Measurements from ENCODE around the gene BTBD9. TPM values are rescaled to one million over a fixed set of nuclear protein-coding genes. Genes with fewer than 3 reads are reported as not detected.

Gene BTBD9
- total RNA-seq, 2 donors from 2014 or later: 30.1 to 45.8 TPM

- no peaks in the 10 kb centered on the region for H3K4me1 ChIP-seq (ENCODE audit: control insufficient read depth in 1 of 2, low read depth in 2 of 2)
- DNase-seq (ENCODE audit: low spot score) (no peak), ATAC-seq (ENCODE audit: insufficient number of reproducible peaks, low FRiP score, low read depth) (no peak)
- no peaks in the 10 kb centered on the region for H3K27me3 ChIP-seq (replicated peaks; ENCODE audit: insufficient read depth)
- TF ChIP-seq CTCF (IDR thresholded peaks at IDR 0.05): no peak
- H3K4me3 ChIP-seq: no peak overlapping the region
- no peak overlapping the region for H3K27ac ChIP-seq
- no peaks in the 10 kb centered on the region for H3K36me3 ChIP-seq
- no peaks in the 10 kb centered on the region for H3K9me3 ChIP-seq
Observed at GRCh38 chr6:38175786-38176185, 463.9 kb downstream of the BTBD9 start.

- no peak for TF ChIP-seq CTCF (IDR thresholded peaks at IDR 0.05)
- Histone ChIP-seq H3K9me3 (no peaks in the 10 kb centered on the region), H3K27me3 (replicated peaks; ENCODE audit: insufficient read depth) (no peaks in the 10 kb centered on the region), H3K4me3 (no peak overlapping the region), H3K27ac (no peak overlapping the region), H3K36me3 (no peaks in the 10 kb centered on the region), H3K4me1 (ENCODE audit: control insufficient read depth in 1 of 2, low read depth in 2 of 2) (peaks cover 0 to 5% of the 10 kb centered on the region in 2 donors)
- ATAC-seq (ENCODE audit: insufficient number of reproducible peaks, low FRiP score, low read depth) (no peak), DNase-seq (ENCODE audit: low spot score) (no peak)
Observed at GRCh38 chr6:38174806-38175495, 464.8 kb downstream of the BTBD9 start.

GRCh38 chr6:38174315-38174714 lies 465.4 kb downstream of the BTBD9 start:
- DNase-seq (ENCODE audit: low spot score) (no peak), ATAC-seq (ENCODE audit: insufficient number of reproducible peaks, low FRiP score, low read depth) (no peak)
- no peak overlapping the region for H3K4me3 ChIP-seq
- no peaks in the 10 kb centered on the region for H3K27me3 ChIP-seq (replicated peaks; ENCODE audit: insufficient read depth)
- H3K9me3 ChIP-seq: no peaks in the 10 kb centered on the region
- peaks cover 0 to 5% of the 10 kb centered on the region in 2 donors for H3K4me1 ChIP-seq (ENCODE audit: control insufficient read depth in 1 of 2, low read depth in 2 of 2)
- H3K36me3 ChIP-seq: no peaks in the 10 kb centered on the region
- H3K27ac ChIP-seq: no peak overlapping the region
- TF ChIP-seq CTCF (IDR thresholded peaks at IDR 0.05): no peak

GRCh38 chr6:38173909-38174308 lies 465.8 kb downstream of the BTBD9 start:
- Histone ChIP-seq H3K4me1 (ENCODE audit: control insufficient read depth in 1 of 2, low read depth in 2 of 2) (peaks cover 0 to 5% of the 10 kb centered on the region in 2 donors), H3K27ac (no peak overlapping the region), H3K27me3 (replicated peaks; ENCODE audit: insufficient read depth) (no peaks in the 10 kb centered on the region), H3K4me3 (no peak overlapping the region), H3K9me3 (no peaks in the 10 kb centered on the region), H3K36me3 (no peaks in the 10 kb centered on the region)
- DNase-seq (ENCODE audit: low spot score): no peak
- TF ChIP-seq CTCF (IDR thresholded peaks at IDR 0.05): no peak
- no peak for ATAC-seq (ENCODE audit: insufficient number of reproducible peaks, low FRiP score, low read depth)

- no peak overlapping the region for H3K27ac ChIP-seq
- DNase-seq (ENCODE audit: low spot score) (no peak), ATAC-seq (ENCODE audit: insufficient number of reproducible peaks, low FRiP score, low read depth) (no peak)
- TF ChIP-seq CTCF (IDR thresholded peaks at IDR 0.05): no peak
- peaks cover 0 to 5% of the 10 kb centered on the region in 2 donors for H3K4me1 ChIP-seq (ENCODE audit: control insufficient read depth in 1 of 2, low read depth in 2 of 2)
- no peak overlapping the region for H3K4me3 ChIP-seq
- no peaks in the 10 kb centered on the region for H3K27me3 ChIP-seq (replicated peaks; ENCODE audit: insufficient read depth)
- H3K36me3 ChIP-seq: no peaks in the 10 kb centered on the region
- H3K9me3 ChIP-seq: no peaks in the 10 kb centered on the region
Observed at GRCh38 chr6:38172739-38173410, 466.9 kb downstream of the BTBD9 start.

Measured in thoracic aorta (tissue), 2 donors.